SH-SY5Y (cell line): ENCODE measurements around the gene SLC25A21.

Source experiments
- GATA2 ChIP-seq: IDR thresholded peaks from 2 replicates; pipeline ENCODE4 v1.6.1; 2011; ENCODE audit warnings: mild to moderate bottlenecking, low read depth, low read length
- GATA3 ChIP-seq: IDR thresholded peaks from 2 replicates; pipeline ENCODE4 v1.6.1; 2011; ENCODE audit warnings: low read depth, mild to moderate bottlenecking, low read length, moderate library complexity

- no peak for TF ChIP-seq GATA2
- TF ChIP-seq GATA3, result no peak
Observed at GRCh38 chr14:37196604-37197420, 24.4 kb upstream of the SLC25A21 start.
